Kidney epithelial cell (primary cell): ENCODE measurements around the gene NALCN. TPM values are rescaled to one million over a fixed set of nuclear protein-coding genes. Genes with fewer than 3 reads are reported as not detected.
A peak's percentile ranks its signal among the peaks of the same experiment; 100 is the strongest.

Source experiments
- DNase-seq: peaks from one replicate; pipeline ENCODE4 v3.0.0-alpha.2; 2010; ENCODE audit warnings: low read depth
- H3K27me3 ChIP-seq: 2 replicates; pipeline ENCODE4 v1.6.0; 2011; ENCODE audit warnings: low read length; ENCODE audit not compliant: control insufficient read depth, insufficient read depth
- H3K36me3 ChIP-seq: 2 replicates; pipeline ENCODE4 v1.5.1; 2011; ENCODE audit warnings: low read length; ENCODE audit not compliant: control insufficient read depth, insufficient read depth
- H3K4me3 ChIP-seq: 2 replicates; pipeline ENCODE4 v1.5.1; 2011; ENCODE audit warnings: low read depth, mild to moderate bottlenecking, control low read depth, low read length
- CTCF ChIP-seq: IDR thresholded peaks from 2 replicates; pipeline ENCODE4 v1.5.1; 2011; ENCODE audit warnings: mild to moderate bottlenecking, moderate library complexity, low read length, control low read depth, inconsistent platforms; ENCODE audit not compliant: insufficient read depth, poor library complexity, severe bottlenecking
- total RNA-seq: library from RNA; depleted of rRNA; stranded (reverse); fragments of >200 nt; gene quantifications from 2 replicates; pipeline ENCODE4 v1.2.3, GENCODE V29; 2015

Gene NALCN
- total RNA-seq, 1 donor from 2014 or later: 1.8 TPM

DNA sequence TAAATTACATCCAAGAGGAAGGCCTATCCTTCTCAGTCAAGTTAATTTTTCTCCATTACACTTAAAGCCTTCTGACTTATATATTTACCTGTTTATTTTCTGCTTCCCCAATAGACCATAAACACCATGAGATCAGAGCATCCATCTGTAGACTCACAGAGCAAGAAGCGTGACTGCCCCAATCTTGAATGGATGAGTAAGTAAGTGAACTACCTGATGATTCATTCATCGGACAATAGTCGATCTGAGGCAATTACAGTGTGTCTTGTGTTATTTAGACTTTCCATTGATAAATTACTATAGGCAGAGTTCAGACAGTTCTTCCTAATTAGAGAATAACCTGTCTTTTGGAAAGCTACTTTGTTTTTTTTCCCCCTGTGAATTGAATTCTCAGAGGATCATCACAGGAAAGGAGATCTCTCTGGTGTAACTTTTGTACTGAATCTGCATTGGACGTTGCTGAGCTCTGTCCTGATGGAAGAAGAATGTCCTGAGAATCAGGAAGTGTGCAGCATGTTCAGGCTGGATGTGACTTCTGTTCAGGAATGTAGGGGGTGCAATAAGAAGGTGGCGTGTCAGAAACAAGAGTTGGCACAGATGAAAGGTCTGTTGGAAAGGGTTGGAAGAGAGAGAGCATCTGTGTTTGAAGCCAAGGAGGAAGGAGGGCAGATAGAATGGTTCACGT is 367.0 kb downstream of the NALCN start:
- no peak for TF ChIP-seq CTCF
- Histone ChIP-seq H3K4me3 (no peak overlapping the region), H3K27me3 (no peaks in the 10 kb centered on the region), H3K36me3 (no peaks in the 10 kb centered on the region)
- peak; percentile 62 for DNase-seq

GRCh38 chr13:101036546-101036945 is 379.8 kb downstream of the NALCN start:
- no peak for DNase-seq
- TF ChIP-seq CTCF: no peak
- Histone ChIP-seq H3K36me3 (no peaks in the 10 kb centered on the region), H3K27me3 (no peaks in the 10 kb centered on the region), H3K4me3 (no peak overlapping the region)

- Histone ChIP-seq H3K27me3 (no peaks in the 10 kb centered on the region), H3K4me3 (no peak overlapping the region), H3K36me3 (no peaks in the 10 kb centered on the region)
- no peak for DNase-seq
- no peak for TF ChIP-seq CTCF
These were observed 381.1 kb downstream of the NALCN start for GRCh38 chr13:101035119-101035620.

- TF ChIP-seq CTCF: no peak
- Histone ChIP-seq H3K27me3 (no peaks in the 10 kb centered on the region), H3K36me3 (no peaks in the 10 kb centered on the region), H3K4me3 (no peak overlapping the region)
- DNase-seq: no peak
These were observed 389.4 kb downstream of the NALCN start for GRCh38 chr13:101026736-101027398.

DNA sequence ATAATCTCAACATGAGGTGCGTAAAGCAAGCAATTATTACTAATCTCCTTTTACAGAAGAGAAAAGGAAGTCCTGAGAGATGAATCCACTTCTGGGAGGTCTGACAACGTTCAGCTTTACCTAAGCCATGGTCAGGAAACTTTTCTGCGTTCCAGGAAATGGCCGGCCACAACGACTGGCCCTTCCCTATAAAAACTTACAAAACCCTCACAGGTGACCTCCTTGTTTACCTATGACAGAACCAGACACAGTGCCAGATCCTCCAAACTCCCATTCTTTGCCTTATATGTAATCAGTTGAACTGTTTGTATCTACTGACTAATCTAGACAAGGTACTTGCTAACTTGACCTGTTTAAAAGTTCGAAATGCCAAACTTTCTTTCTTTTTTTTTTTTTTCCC is 390.0 kb downstream of the NALCN start:
- Histone ChIP-seq H3K4me3 (no peak overlapping the region), H3K27me3 (no peaks in the 10 kb centered on the region), H3K36me3 (no peaks in the 10 kb centered on the region)
- no peak for TF ChIP-seq CTCF
- no peak for DNase-seq
